Mucosa of rectum (tissue), 2 donors: Measurements from ENCODE around the gene GRIP1.

Experiments
- H3K27ac ChIP-seq, 2 donors: one replicate each; pipeline ENCODE4 v1.7.0; 2013; ENCODE audit warnings: inconsistent platforms in 2 of 2, low read depth in 2 of 2, low read length in 2 of 2
- H3K27me3 ChIP-seq, 2 donors: one replicate each; pipeline ENCODE4 v1.7.0; 2013; ENCODE audit warnings: low read length in 2 of 2; ENCODE audit not compliant: control insufficient read depth in 2 of 2, insufficient read depth in 2 of 2
- H3K36me3 ChIP-seq, 2 donors: one replicate each; pipeline ENCODE4 v1.7.0; 2013; ENCODE audit warnings: low read length in 2 of 2; ENCODE audit not compliant: control insufficient read depth in 2 of 2, insufficient read depth in 2 of 2
- H3K4me1 ChIP-seq, 2 donors: one replicate each; pipeline ENCODE4 v1.7.0; 2013; ENCODE audit warnings: low read length in 2 of 2, mild to moderate bottlenecking in 1 of 2; ENCODE audit not compliant: control insufficient read depth in 2 of 2, insufficient read depth in 2 of 2
- H3K4me3 ChIP-seq, 2 donors: one replicate each; pipeline ENCODE4 v1.7.0; 2013; ENCODE audit warnings: low read length in 2 of 2
- H3K9ac ChIP-seq, 2 donors: one replicate each; pipeline ENCODE4 v1.7.0; 2013; ENCODE audit warnings: low read length in 2 of 2, low read depth in 1 of 2, mild to moderate bottlenecking in 1 of 2
- H3K9me3 ChIP-seq, 2 donors: one replicate each; pipeline ENCODE4 v1.7.0; 2013; ENCODE audit warnings: low read length in 2 of 2; ENCODE audit not compliant: control insufficient read depth in 2 of 2
- donor health status: healthy.
- donor health status: Normal muscosa, but diverticular disease.

The GRIP1 gene

DNA sequence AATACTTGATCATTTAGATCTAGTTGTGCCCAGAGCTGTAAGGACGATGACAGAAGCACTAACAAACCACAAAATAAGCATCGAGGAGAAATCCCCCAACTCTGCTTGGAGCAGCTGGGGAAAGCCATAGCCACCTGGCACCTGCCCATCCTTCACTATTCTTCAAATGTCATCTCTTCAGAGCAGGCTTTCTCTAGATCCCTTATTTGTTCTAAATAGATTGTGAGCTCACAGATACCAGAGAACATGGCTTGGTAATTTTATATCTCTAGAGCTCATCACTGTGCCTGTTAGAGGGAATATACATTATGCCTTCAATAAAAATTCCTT lies 50.9 kb downstream of the GRIP1 start:
- Histone ChIP-seq H3K4me1 (no peaks in the 10 kb centered on the region), H3K9ac (no peak overlapping the region), H3K9me3 (no peaks in the 10 kb centered on the region), H3K4me3 (no peak overlapping the region), H3K27ac (no peak overlapping the region), H3K27me3 (no peaks in the 10 kb centered on the region), H3K36me3 (no peaks in the 10 kb centered on the region)

DNA sequence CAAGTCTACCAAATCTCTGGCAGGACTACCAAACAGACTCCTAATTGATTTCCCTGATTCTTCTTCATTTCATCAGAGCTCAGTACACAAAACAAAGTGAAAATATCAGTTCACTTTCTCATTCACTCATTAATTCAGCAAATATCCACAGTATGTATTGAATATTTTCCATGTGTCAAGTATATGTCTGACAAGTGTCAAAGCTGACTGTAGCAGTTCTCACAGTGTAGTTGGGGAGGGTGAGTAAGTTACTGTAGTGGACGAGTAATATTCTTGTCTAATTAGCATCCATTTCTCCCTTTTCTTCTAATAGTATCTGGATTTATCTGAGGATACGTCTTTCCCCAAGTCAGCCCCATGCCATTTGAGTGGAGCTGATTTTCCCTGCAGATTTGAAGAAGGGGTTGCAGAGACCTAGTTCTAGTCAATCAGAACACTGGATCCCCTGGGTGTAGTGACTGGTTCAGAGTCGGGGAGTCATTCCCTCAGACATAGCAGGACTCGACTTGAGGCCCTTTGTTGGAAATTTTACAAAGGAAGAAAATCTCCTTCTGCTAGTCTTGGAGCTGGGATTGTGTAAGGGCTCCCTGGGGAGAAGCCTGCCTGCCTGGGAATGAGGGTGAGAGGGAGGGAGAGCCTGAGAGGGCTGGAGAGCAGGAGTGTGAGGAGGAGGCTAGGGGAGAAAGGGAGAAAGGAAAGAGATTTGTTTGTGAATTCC lies 51.4 kb downstream of the GRIP1 start:
- H3K9me3 ChIP-seq, result no peaks in the 10 kb centered on the region
- H3K9ac ChIP-seq, result no peak overlapping the region
- H3K4me1 ChIP-seq, result no peaks in the 10 kb centered on the region
- no peaks in the 10 kb centered on the region for H3K36me3 ChIP-seq
- no peaks in the 10 kb centered on the region for H3K27me3 ChIP-seq
- no peak overlapping the region for H3K27ac ChIP-seq
- no peak overlapping the region for H3K4me3 ChIP-seq

DNA sequence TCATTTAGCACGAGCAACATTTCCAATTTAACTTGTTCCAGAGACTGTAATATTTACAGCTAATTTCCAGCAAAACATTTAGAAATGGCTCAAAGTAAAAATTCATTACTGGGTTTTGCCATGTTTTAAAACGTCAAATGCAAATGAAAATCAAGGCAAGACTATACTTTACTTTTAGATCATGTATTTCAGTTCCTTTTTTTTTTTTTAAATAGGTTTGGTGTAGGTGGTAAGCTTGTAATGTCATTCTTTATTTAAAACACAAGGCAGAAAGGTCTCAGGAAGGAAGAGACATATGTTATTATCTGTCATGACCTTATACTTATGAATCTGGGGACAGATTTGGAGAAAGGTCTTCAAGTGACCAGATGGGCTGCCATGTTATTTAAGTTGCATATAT lies 54.1 kb downstream of the GRIP1 start:
- H3K36me3 ChIP-seq, result no peaks in the 10 kb centered on the region
- no peak overlapping the region for H3K4me3 ChIP-seq
- no peaks in the 10 kb centered on the region for H3K9me3 ChIP-seq
- no peaks in the 10 kb centered on the region for H3K27me3 ChIP-seq
- no peak overlapping the region for H3K9ac ChIP-seq
- H3K27ac ChIP-seq, result no peak overlapping the region
- H3K4me1 ChIP-seq, result no peaks in the 10 kb centered on the region

DNA sequence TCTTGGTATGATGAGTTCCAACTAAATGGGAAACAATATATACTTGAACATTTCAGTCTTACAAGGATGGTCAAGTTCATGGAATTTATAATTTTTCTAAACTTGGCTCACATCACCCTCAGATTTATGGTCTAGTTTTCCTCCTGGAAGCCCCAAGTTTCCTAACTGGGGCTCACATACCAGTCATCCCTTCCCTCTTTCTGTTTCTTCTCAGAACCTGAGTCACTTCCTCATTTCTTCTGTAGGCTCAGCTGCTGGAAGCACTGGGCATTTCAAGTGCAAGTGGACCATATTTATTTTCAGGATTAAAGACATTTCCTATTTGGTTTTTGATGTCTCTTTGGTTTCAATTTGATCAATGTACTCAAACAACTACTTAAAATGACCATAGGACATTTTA lies 55.4 kb downstream of the GRIP1 start:
- no peak overlapping the region for H3K27ac ChIP-seq

GRCh38 chr12:66620688-66621087 lies 58.2 kb downstream of the GRIP1 start:
- no peaks in the 10 kb centered on the region for H3K9me3 ChIP-seq

More for the DNA sequence above, 55.4 kb downstream of the GRIP1 start:
- no peaks in the 10 kb centered on the region for H3K27me3 ChIP-seq
- no peaks in the 10 kb centered on the region for H3K9me3 ChIP-seq
- H3K4me3 ChIP-seq, result no peak overlapping the region
- H3K36me3 ChIP-seq, result no peaks in the 10 kb centered on the region
- no peaks in the 10 kb centered on the region for H3K4me1 ChIP-seq
- no peak overlapping the region for H3K9ac ChIP-seq

DNA sequence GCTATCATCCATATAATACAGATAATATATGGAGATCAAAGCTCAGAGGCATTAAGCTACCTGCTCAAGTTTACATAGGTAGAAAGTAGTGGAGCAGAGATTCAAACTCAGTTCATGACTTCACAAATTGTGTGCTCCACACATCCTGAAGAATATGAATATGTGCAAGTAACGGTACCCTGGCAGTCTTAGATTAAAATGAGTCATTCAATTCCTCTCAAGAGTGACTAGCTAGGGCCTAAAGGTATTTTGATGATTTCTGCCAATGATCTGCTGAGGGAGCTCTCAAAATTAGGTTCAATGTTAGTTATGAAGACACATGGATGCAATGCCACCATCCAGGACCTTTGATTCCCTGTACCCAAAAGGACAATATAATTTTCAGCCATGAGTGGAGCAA lies 58.9 kb downstream of the GRIP1 start:
- Histone ChIP-seq H3K4me3 (no peak overlapping the region), H3K36me3 (no peaks in the 10 kb centered on the region), H3K9me3 (no peaks in the 10 kb centered on the region), H3K27me3 (no peaks in the 10 kb centered on the region), H3K9ac (no peak overlapping the region), H3K27ac (no peak overlapping the region), H3K4me1 (no peaks in the 10 kb centered on the region)

More at GRCh38 chr12:66620688-66621087, 58.2 kb downstream of the GRIP1 start:
- H3K27ac ChIP-seq, result no peak overlapping the region
- H3K36me3 ChIP-seq, result no peaks in the 10 kb centered on the region
- H3K4me1 ChIP-seq, result no peaks in the 10 kb centered on the region
- no peak overlapping the region for H3K4me3 ChIP-seq
- no peak overlapping the region for H3K9ac ChIP-seq
- H3K27me3 ChIP-seq, result no peaks in the 10 kb centered on the region

DNA sequence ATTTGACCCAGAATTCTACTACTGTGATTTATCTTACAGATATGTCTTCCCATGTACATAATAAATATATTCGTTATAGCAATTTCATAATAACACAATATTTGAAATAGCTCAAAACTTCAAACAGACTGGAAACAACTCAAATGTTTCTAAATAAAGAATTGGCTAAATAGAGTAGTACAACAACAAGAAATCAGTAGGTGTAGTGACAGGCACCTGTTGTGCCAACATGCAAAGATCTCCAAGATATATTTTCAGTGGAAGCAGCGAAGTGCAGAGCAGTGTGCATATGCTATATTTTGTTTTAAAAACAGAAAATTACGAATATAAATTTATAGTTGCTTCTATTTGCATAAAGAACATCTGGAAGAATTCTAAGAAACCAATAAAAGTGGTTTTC lies 60.9 kb downstream of the GRIP1 start:
- no peaks in the 10 kb centered on the region for H3K4me1 ChIP-seq
- H3K27me3 ChIP-seq, result no peaks in the 10 kb centered on the region
- H3K27ac ChIP-seq, result no peak overlapping the region
- no peak overlapping the region for H3K9ac ChIP-seq
- no peaks in the 10 kb centered on the region for H3K36me3 ChIP-seq
- no peak overlapping the region for H3K4me3 ChIP-seq
- H3K9me3 ChIP-seq, result no peaks in the 10 kb centered on the region

DNA sequence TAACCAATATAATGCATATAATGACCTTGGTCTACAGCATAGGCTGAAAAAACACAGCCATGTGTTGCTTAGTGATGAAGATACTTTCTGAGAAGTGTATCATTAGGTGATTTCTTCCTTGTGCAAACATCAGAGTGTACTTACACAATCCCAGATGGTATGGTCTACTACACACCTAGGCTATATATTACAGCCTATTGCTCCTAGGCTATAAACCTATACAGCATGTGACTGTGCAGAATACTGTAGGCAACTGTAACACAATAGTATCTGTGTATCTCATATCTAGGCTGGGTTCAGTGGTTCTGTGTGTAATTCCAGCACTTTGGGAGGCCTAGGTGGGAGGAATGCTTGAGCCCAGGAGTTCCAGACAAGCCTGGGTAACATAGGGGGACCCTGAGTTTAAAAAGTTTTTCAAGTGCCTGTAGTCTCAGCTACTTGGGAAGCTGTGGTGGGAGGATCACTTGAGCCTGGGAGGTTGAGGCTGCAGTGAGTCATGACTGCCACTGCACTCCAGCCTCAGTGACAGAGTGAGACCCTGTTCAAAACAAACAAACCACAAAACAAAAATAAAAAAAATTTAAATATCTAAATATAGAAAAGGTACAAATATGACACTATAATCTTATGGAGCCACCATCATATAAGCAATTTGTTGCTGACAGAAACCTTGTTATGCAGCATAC lies 66.6 kb downstream of the GRIP1 start:
- no peaks in the 10 kb centered on the region for H3K27me3 ChIP-seq
- H3K9me3 ChIP-seq, result no peaks in the 10 kb centered on the region
- no peak overlapping the region for H3K4me3 ChIP-seq
- H3K27ac ChIP-seq, result no peak overlapping the region
- no peaks in the 10 kb centered on the region for H3K4me1 ChIP-seq
- no peaks in the 10 kb centered on the region for H3K36me3 ChIP-seq
- H3K9ac ChIP-seq, result no peak overlapping the region

DNA sequence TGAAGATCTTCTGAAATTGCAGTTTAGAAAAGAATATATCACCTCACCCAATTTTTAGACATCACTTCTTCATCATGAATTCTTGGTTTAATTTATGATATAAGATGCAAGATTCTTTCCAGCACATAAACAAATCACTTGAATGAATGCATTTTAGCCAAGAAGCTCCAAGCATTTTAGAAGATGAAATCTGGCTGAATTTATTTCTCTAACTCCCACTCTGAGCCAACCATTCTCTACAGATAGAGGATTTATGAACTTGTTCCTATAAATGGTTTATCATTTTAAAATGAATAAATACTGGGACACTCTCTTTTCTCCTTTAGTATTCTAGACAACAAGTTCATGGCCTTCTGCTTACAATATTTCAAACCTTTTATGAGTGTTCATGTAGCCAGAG lies 71.7 kb downstream of the GRIP1 start:
- Histone ChIP-seq H3K9ac (no peak overlapping the region), H3K4me1 (no peaks in the 10 kb centered on the region)

GRCh38 chr12:66605293-66605692 lies 73.6 kb downstream of the GRIP1 start:
- Histone ChIP-seq H3K4me1 (no peaks in the 10 kb centered on the region), H3K27me3 (no peaks in the 10 kb centered on the region), H3K9ac (no peak overlapping the region), H3K27ac (no peak overlapping the region), H3K36me3 (no peaks in the 10 kb centered on the region), H3K4me3 (no peak overlapping the region), H3K9me3 (no peaks in the 10 kb centered on the region)

More for the DNA sequence above, 71.7 kb downstream of the GRIP1 start:
- no peak overlapping the region for H3K27ac ChIP-seq
- no peaks in the 10 kb centered on the region for H3K36me3 ChIP-seq
- H3K4me3 ChIP-seq, result no peak overlapping the region
- H3K27me3 ChIP-seq, result no peaks in the 10 kb centered on the region
- no peaks in the 10 kb centered on the region for H3K9me3 ChIP-seq
